CD14-positive monocyte (primary cell): Measurements from ENCODE around the gene TLCD3B. TPM values are rescaled to one million over a fixed set of nuclear protein-coding genes. Genes with fewer than 3 reads are reported as not detected.

Experiments
- DNase-seq, 3 donors: peaks; one replicate each; pipeline ENCODE4 v3.0.0-alpha.2; 2011 to 2022
- H2AFZ ChIP-seq: 2 replicates; pipeline ENCODE4 v1.6.0; 2012; ENCODE audit warnings: mild to moderate bottlenecking, low read depth, low read length, inconsistent platforms; ENCODE audit not compliant: insufficient read depth, poor library complexity, severe bottlenecking
- H3K27ac ChIP-seq, 2 donors: 1 replicate in 1 of 2; 2 replicates in 1 of 2; pipeline ENCODE4 v1.5.1; 2012 to 2013; ENCODE audit warnings: low read length in 2 of 2, control low read depth in 1 of 2, inconsistent platforms in 1 of 2, low read depth in 1 of 2, mild to moderate bottlenecking in 1 of 2
- H3K27me3 ChIP-seq, 2 donors: one replicate each; pipeline versions ENCODE4 v1.6.0 to v1.6.1; 2011 to 2013; ENCODE audit warnings: low read length in 2 of 2; ENCODE audit not compliant: control insufficient read depth in 2 of 2, insufficient read depth in 2 of 2
- H3K36me3 ChIP-seq, 2 donors: replicated peaks in 1 of 2; 1 replicate in 1 of 2; 2 replicates in 1 of 2; pipeline versions ENCODE4 v1.5.1 to v1.6.1; 2012 to 2013; ENCODE audit warnings: low read length in 2 of 2, control low read depth in 1 of 2, inconsistent platforms in 1 of 2, mild to moderate bottlenecking in 1 of 2; ENCODE audit not compliant: insufficient read depth in 2 of 2, control insufficient read depth in 1 of 2
- H3K4me1 ChIP-seq, 2 donors: 1 replicate in 1 of 2; 2 replicates in 1 of 2; pipeline versions ENCODE4 v1.5.1 to v1.6.1; 2012 to 2013; ENCODE audit warnings: low read length in 2 of 2, control low read depth in 1 of 2, inconsistent platforms in 1 of 2, mild to moderate bottlenecking in 1 of 2, moderate library complexity in 1 of 2; ENCODE audit not compliant: insufficient read depth in 2 of 2, control insufficient read depth in 1 of 2
- H3K4me2 ChIP-seq: replicated peaks from 2 replicates; pipeline ENCODE3; 2012; ENCODE audit warnings: low read length, moderate library complexity, mild to moderate bottlenecking; ENCODE audit not compliant: poor library complexity, severe bottlenecking; ENCODE audit errors: extremely low read depth
- H3K4me3 ChIP-seq, 3 experiments: fragments of 200-600 bp in 1 of 3; sonication (generic) in 1 of 3; replicated peaks in 1 of 3; 1 replicate in 2 of 3; 2 replicates in 1 of 3; pipeline ENCODE4 v1.5.1; 2011 to 2013; ENCODE audit warnings: low read length in 3 of 3, mild to moderate bottlenecking in 3 of 3, control low read depth in 2 of 3, low read depth in 2 of 3, inconsistent platforms in 1 of 3, moderate library complexity in 1 of 3
- H3K79me2 ChIP-seq: 2 replicates; pipeline ENCODE4 v1.6.0; 2012; ENCODE audit warnings: mild to moderate bottlenecking, control low read depth, inconsistent platforms, low read length, moderate library complexity; ENCODE audit not compliant: insufficient read depth
- H3K9ac ChIP-seq: 2 replicates; pipeline ENCODE4 v1.6.0; 2017; ENCODE audit warnings: low read length, mild to moderate bottlenecking; ENCODE audit not compliant: insufficient read depth, poor library complexity, severe bottlenecking
- H3K9me3 ChIP-seq, 2 donors: replicated peaks in 1 of 2; 1 replicate in 1 of 2; 2 replicates in 1 of 2; pipeline versions ENCODE4 v1.5.1 to v1.6.1; 2012 to 2013; ENCODE audit warnings: low read length in 2 of 2, control low read depth in 1 of 2; ENCODE audit not compliant: control insufficient read depth in 1 of 2, insufficient read depth in 1 of 2
- H4K20me1 ChIP-seq: 2 replicates; pipeline ENCODE4 v1.6.0; 2012; ENCODE audit warnings: mild to moderate bottlenecking, low read length, control low read depth, moderate library complexity; ENCODE audit not compliant: insufficient read depth
- H3K27ac Mint-ChIP-seq, 7 donors: one replicate each; pipeline ENCODE4 v1.8.0; 2020; ENCODE audit warnings: mild to moderate bottlenecking in 7 of 7, mixed read lengths in 7 of 7, moderate library complexity in 6 of 7, inconsistent platforms in 2 of 7
- H3K27me3 Mint-ChIP-seq, 3 donors: one replicate each; pipeline ENCODE4 v1.8.0; 2021 to 2022; ENCODE audit warnings: low read depth in 3 of 3, mild to moderate bottlenecking in 3 of 3, mixed read lengths in 3 of 3, moderate library complexity in 3 of 3, inconsistent platforms in 1 of 3
- H3K36me3 Mint-ChIP-seq, 2 donors: one replicate each; pipeline ENCODE4 v1.8.0; 2020; ENCODE audit warnings: mixed read lengths in 2 of 2, inconsistent platforms in 1 of 2, mild to moderate bottlenecking in 1 of 2
- H3K4me1 Mint-ChIP-seq: one replicate; pipeline ENCODE4 v1.8.0; 2020; ENCODE audit warnings: mild to moderate bottlenecking, mixed read lengths
- H3K4me3 Mint-ChIP-seq, 2 donors: one replicate each; pipeline ENCODE4 v1.8.0; 2020; ENCODE audit warnings: mild to moderate bottlenecking in 2 of 2, mixed read lengths in 2 of 2, moderate library complexity in 1 of 2
- H3K9me3 Mint-ChIP-seq, 7 donors: one replicate each; pipeline ENCODE4 v1.8.0; 2020 to 2022; ENCODE audit warnings: mixed read lengths in 7 of 7, mild to moderate bottlenecking in 6 of 7, moderate library complexity in 6 of 7, inconsistent platforms in 2 of 7
- CTCF ChIP-seq: fragments of 200-600 bp; IDR thresholded peaks from one replicate; pipeline ENCODE4 v1.8.0; 2022; ENCODE audit warnings: antibody characterized with exemption, mild to moderate bottlenecking
- WGBS: methylation state at CpG from one replicate; pipeline ENCODE4 v1.1.5; 2013; ENCODE audit warnings: missing lambda C conversion rate; ENCODE audit not compliant: insufficient coverage; 5-methylcytosine and 5-hydroxymethylcytosine counted together
- intact Hi-C, 2 donors: fragments of 100-400 bp; cut with micrococcal nuclease; formaldehyde crosslinking; loops; one replicate each; pipeline versions ENCODE4 v1.15.0 to v1.15.1; 2023
- polyA plus RNA-seq, 3 donors: library from polyadenylated mRNA; depleted of rRNA in 1 of 3; unstranded in 2 of 3; stranded (reverse) in 1 of 3; fragments of 300-500 nt in 2 of 3; fragments of >200 nt in 1 of 3; fragmentation: Illumina TruSeq in 2 of 3; gene quantifications; 1 replicate in 2 of 3; 2 replicates in 1 of 3; pipeline ENCODE4 v1.2.3, GENCODE V29; 2012 to 2021

TLCD3B gene
- polyA plus RNA-seq, 3 donors: not detected

GRCh38 chr16:30063278-30063892 is 32.3 kb upstream of the TLCD3B start:
- Histone ChIP-seq H3K4me1 (peaks cover 33 to 40% of the 10 kb centered on the region in 2 donors), H3K9me3 (no peaks in the 10 kb centered on the region), H3K27ac (peak overlapping the region; percentile 94), H3K4me3 (peak overlapping the region in 2 of 3 experiments; percentile 97 to 99), H3K4me2 (peak overlapping the region; percentile 87), H3K79me2 (peaks cover 44% of the 10 kb centered on the region), H3K9ac (peak overlapping the region; percentile 68), H3K36me3 (peaks cover 13 to 18% of the 10 kb centered on the region in 2 donors), H3K27me3 (no peaks in the 10 kb centered on the region), H2AFZ (peak overlapping the region; percentile 90), H4K20me1 (peaks cover 28% of the 10 kb centered on the region)
- Mint-ChIP-seq H3K9me3 (peaks cover 0 to 2% (median 0%) of the 10 kb centered on the region in 7 donors), H3K4me3 (peak overlapping the region; percentile 93 to 97), H3K27me3 (peaks cover 0 to 3% (median 0%) of the 10 kb centered on the region in 3 donors), H3K27ac (peak overlapping the region; percentile 94 to 97 (median 96)), H3K36me3 (peaks cover 14 to 20% of the 10 kb centered on the region in 2 donors), H3K4me1 (peaks cover 26% of the 10 kb centered on the region)
- WGBS: 59% methylated on average over 12 of the region's 12 CpGs
- intact Hi-C loops: no loop called here
- TF ChIP-seq CTCF: no peak
- DNase-seq: no peak

DNA sequence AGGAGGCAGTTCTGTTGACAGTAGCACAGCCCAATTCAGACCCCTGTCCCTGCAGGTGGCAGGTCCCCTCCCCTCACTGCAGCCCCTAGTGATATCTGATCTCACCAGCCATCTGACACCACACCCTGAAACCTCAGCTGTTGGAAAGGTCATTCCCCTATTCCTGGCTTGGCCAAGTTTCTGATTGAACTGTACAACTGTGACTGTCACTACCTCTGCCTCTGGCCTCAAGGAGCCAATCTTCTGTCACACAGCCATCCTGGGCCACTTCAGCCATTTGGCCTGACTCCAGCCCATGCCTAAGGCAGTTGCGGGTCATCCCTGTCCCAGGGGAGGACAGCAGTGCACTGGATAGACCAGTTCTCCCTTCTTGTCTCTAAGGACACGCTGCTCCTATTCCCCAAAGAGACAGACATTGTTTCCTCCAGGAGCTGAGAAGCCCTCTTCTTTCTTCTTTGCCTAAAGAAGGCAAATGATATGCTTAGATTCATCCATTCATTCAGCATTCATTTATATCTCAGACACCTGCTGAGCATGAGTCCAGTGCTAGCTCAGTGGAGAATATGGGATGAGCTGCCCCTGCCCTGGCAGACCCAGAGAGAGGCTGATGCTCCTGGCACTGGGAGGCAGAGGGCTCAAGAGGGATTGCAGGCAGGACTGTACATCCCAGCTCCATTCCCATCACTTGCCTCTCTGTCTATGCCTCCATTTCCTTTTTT is 29.9 kb upstream of the TLCD3B start:
- Histone ChIP-seq H3K4me1 (peaks cover 16 to 21% of the 10 kb centered on the region in 2 donors), H3K36me3 (no peaks in the 10 kb centered on the region), H3K27me3 (no peaks in the 10 kb centered on the region), H2AFZ (no peak overlapping the region), H3K4me3 (no peak overlapping the region), H3K27ac (no peak overlapping the region), H3K79me2 (peaks cover 20% of the 10 kb centered on the region), H4K20me1 (peaks cover 4% of the 10 kb centered on the region), H3K4me2 (no peak overlapping the region), H3K9me3 (no peaks in the 10 kb centered on the region), H3K9ac (no peak overlapping the region)
- Mint-ChIP-seq H3K27ac (no peak overlapping the region), H3K9me3 (peaks cover 0 to 2% (median 0%) of the 10 kb centered on the region in 7 donors), H3K27me3 (peaks cover 0 to 3% (median 0%) of the 10 kb centered on the region in 3 donors), H3K36me3 (no peaks in the 10 kb centered on the region), H3K4me1 (peaks cover 14% of the 10 kb centered on the region), H3K4me3 (no peak overlapping the region)
- intact Hi-C loops: no loop called here
- no CpG with 5 or more reads among the region's 2 CpGs for WGBS
- no peak for DNase-seq
- no peak for TF ChIP-seq CTCF
